Heart right ventricle (tissue), 16 donors: Measurements from ENCODE around the gene TMEM256. TPM values are rescaled to one million over a fixed set of nuclear protein-coding genes. Genes with fewer than 3 reads are reported as not detected.

Experiments used
- ATAC-seq, 8 donors: fragments of 200-7000 bp; cut with Tn5 transposase; one replicate each; pipeline ENCODE4 v1.9.1; 2020; ENCODE audit warnings: mild to moderate bottlenecking in 8 of 8, moderate library complexity in 8 of 8, moderate number of reproducible peaks in 1 of 8
- DNase-seq, 2 donors: peaks; one replicate each; pipeline ENCODE4 v3.0.0-alpha.2; 2020
- H3K27ac ChIP-seq, 10 donors: fragments of 200-600 bp; sonication (generic) in 2 of 10; one replicate each; pipeline versions ENCODE4 v1.5.0 to v1.8.0; 2020 to 2022; ENCODE audit warnings: mild to moderate bottlenecking in 3 of 10
- H3K27me3 ChIP-seq, 7 donors: fragments of 200-600 bp; one replicate each; pipeline ENCODE4 v1.8.0; 2021 to 2022; ENCODE audit warnings: mild to moderate bottlenecking in 2 of 7
- H3K36me3 ChIP-seq, 9 donors: fragments of 200-600 bp; sonication (generic) in 1 of 9; one replicate each; pipeline versions ENCODE4 v1.5.0 to v1.8.0; 2020 to 2022; ENCODE audit warnings: mild to moderate bottlenecking in 2 of 9
- H3K4me1 ChIP-seq, 9 donors: fragments of 200-600 bp; sonication (generic) in 1 of 9; one replicate each; pipeline versions ENCODE4 v1.5.0 to v1.8.0; 2020 to 2022; ENCODE audit warnings: mild to moderate bottlenecking in 4 of 9
- H3K4me3 ChIP-seq, 10 donors: fragments of 200-600 bp; sonication (generic) in 2 of 10; one replicate each; pipeline versions ENCODE4 v1.5.0 to v1.8.0; 2020 to 2022; ENCODE audit warnings: mild to moderate bottlenecking in 7 of 10, moderate library complexity in 2 of 10
- H3K9me3 ChIP-seq, 11 donors: fragments of 200-600 bp in 10 of 11; sonication (generic) in 2 of 11; one replicate each; pipeline versions ENCODE4 v1.5.0 to v1.8.0; 2013 to 2022; ENCODE audit warnings: mild to moderate bottlenecking in 2 of 11, control low read depth in 1 of 11, moderate library complexity in 1 of 11
- CTCF ChIP-seq, 9 donors: fragments of 200-600 bp; sonication (generic) in 2 of 9; IDR thresholded peaks; one replicate each; pipeline versions ENCODE4 v1.5.0 to v1.8.0; 2021 to 2022; ENCODE audit warnings: antibody characterized with exemption in 9 of 9, mild to moderate bottlenecking in 5 of 9, moderate library complexity in 1 of 9
- WGBS, 2 donors: extraction: QIAGEN DNeasy Blood & Tissue Kit; methylation state at CpG; one replicate each; pipeline ENCODE4 v1.1.7; 2013; ENCODE audit warnings: inconsistent platforms in 1 of 2; 5-methylcytosine and 5-hydroxymethylcytosine counted together
- intact Hi-C, 10 donors: fragments of 100-400 bp; cut with DNase I; formaldehyde crosslinking; loops; one replicate each; pipeline versions ENCODE4 v1.11.1 to v1.14.2; 2022
- polyA plus RNA-seq, 2 donors: library from polyadenylated mRNA; stranded (reverse); fragments of 200-250 nt; gene quantifications; one replicate each; pipeline ENCODE4 v1.2.3, GENCODE V29; 2013
- total RNA-seq, 10 donors: library from RNA; stranded (reverse); fragmentation: NEBNext Ultra II Directional in 3 of 10; extraction: Animal tissue kit (Norgen Biotek cat#: 25700) in 3 of 10; gene quantifications; one replicate each; pipeline versions ENCODE4 v1.2.1 to v1.2.4, GENCODE V29; 2021 to 2023
- donor health status: Arrhythmogenic right ventricular cardiomyopathy.
- donor health status: ischemic (EF 13 %, LVEDD 7.1; RV severe dilation, severe dysfunction).
- donor health status: healthy with polysubstance abuse.
- donor health status: DM: no; HTN: yes; CAD: no.
- donor health status: DM: no; HTN: no; CAD: no.
- donor health status: ischemic (EF 25% LVEDD 6.9; RV normal size, moderate dysfunction).
- donor health status: ischemic (EF 25% LVEDD 5.7; RV mildly dilated, moderate dysfunction).
- donor health status: healthy.
- donor health status: DM: yes; HTN: yes; CAD: no.
- donor health status: Ischemic cardiomyopathy.
- donor health status: ischemic (EF 35%, LVEDD 5.7; RV mildly dilated, moderate dysfunction).
- donor health status: nonischemic (EF 11% LVEDD 7.7; RV severe dilation, severe dysfunction).
- donor health status: DM: yes; HTN: yes; CAD: no.
- donor health status: PGD.
- donor health status: ischemic (EF 29% LVEDD 5.4; RV normal size, mild dysfunction).
- donor health status: nonischemic (EF 23%, LVEDD 6.1; RV moderate dilation, normal function).

TMEM256 gene
- total and polyA plus RNA-seq, 12 donors: 61.8 to 169 (median 75.5) TPM

- Histone ChIP-seq H3K9me3 (no peaks in the 10 kb centered on the region), H3K4me3 (no peak overlapping the region), H3K27ac (no peak overlapping the region), H3K36me3 (no peaks in the 10 kb centered on the region), H3K27me3 (no peaks in the 10 kb centered on the region), H3K4me1 (peaks cover 6 to 16% (median 10%) of the 10 kb centered on the region in 9 donors)
- TF ChIP-seq CTCF (IDR thresholded peaks at IDR 0.05): no peak
- no peak for ATAC-seq
- WGBS, 2 donors: 93 to 94% methylated on average over 1 of the region's 1 CpG
- DNase-seq: no peak
- intact Hi-C loops: loop anchor here in 4 of 10 donors (10.0 kb wide), 3 partner anchors 76 to 154 kb away; partner anchors contain the start of genes KCTD11 (in 2 of the 4), TMEM95 (in 2 of the 4), MPDU1 (in 1 of the 4) and TNFSF13 (in 1 of the 4)
These were observed 27.3 kb upstream of the TMEM256 start for GRCh38 chr17:7431231-7431630.

GRCh38 chr17:7429722-7430121, 25.8 kb upstream of the TMEM256 start:
- Histone ChIP-seq H3K4me3 (no peak overlapping the region), H3K36me3 (no peaks in the 10 kb centered on the region), H3K27me3 (no peaks in the 10 kb centered on the region), H3K27ac (no peak overlapping the region), H3K4me1 (peaks cover 0 to under 1% (median 0%) of the 10 kb centered on the region in 9 donors), H3K9me3 (no peaks in the 10 kb centered on the region)
- intact Hi-C loops: loop anchor here in 4 of 10 donors (10.0 kb wide), 3 partner anchors 75 to 155 kb away; partner anchors contain the start of genes KCTD11 (in 2 of the 4), TMEM95 (in 2 of the 4), MPDU1 (in 1 of the 4) and TNFSF13 (in 1 of the 4)
- WGBS, 2 donors: 90 to 93% methylated on average over 9 to 10 of the region's 10 CpGs
- no peak for TF ChIP-seq CTCF (IDR thresholded peaks at IDR 0.05)
- DNase-seq: no peak
- ATAC-seq: no peak

- Histone ChIP-seq H3K4me1 (no peaks in the 10 kb centered on the region), H3K27me3 (no peaks in the 10 kb centered on the region), H3K36me3 (no peaks in the 10 kb centered on the region), H3K4me3 (no peak within 1 kb of the TSS), H3K27ac (no peak within 1 kb of the TSS), H3K9me3 (no peaks in the 10 kb centered on the region)
- WGBS, 2 donors: 68 to 73% methylated on average over 5 of the region's 5 CpGs
- DNase-seq (no peak), ATAC-seq (no peak)
- no peak for TF ChIP-seq CTCF (IDR thresholded peaks at IDR 0.05)
- intact Hi-C loops: no loop called here
These were observed 24.7 kb upstream of the TMEM256 start, which contains the start of gene SPEM3 for GRCh38 chr17:7428557-7428956. SPEM3 (plus strand) TSS chr17:7428857; CDS start chr17:7428903, 46 bp downstream.

DNA sequence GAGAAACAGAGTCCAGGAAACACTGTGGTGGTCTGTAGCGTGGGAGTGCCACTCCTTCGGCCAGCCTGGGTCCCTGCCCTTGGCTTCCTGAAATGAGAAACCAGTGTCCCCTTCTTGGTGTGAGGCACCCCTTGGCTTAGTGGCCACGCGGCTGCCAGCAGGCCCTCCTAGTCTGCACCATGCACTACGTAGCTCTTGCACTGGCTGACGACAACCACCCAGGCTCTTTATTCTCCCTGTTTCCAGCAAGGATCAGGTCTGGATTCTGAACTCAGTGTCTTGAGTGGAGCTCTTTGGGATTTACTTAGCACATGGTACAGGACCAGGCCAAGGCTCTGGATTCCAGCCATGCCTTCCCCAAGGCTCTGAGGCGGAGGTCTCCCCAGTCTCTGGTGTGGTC, 23.7 kb upstream of the TMEM256 start:
- ATAC-seq (no peak), DNase-seq (no peak)
- Histone ChIP-seq H3K27me3 (no peaks in the 10 kb centered on the region), H3K4me1 (no peaks in the 10 kb centered on the region), H3K27ac (no peak overlapping the region), H3K4me3 (no peak overlapping the region), H3K9me3 (no peaks in the 10 kb centered on the region), H3K36me3 (no peaks in the 10 kb centered on the region)
- no peak for TF ChIP-seq CTCF (IDR thresholded peaks at IDR 0.05)
- intact Hi-C loops: no loop called here
- 89 to 90% methylated on average over 7 of the region's 7 CpGs for WGBS, 2 donors
